NCI-H2171 (cell line): ENCODE measurements around the gene SARNP.
"Not testable (repeated sequence)": the region's sequence is repeated elsewhere in the genome, so short reads cannot be mapped to it uniquely, and the experiment has no call there.

Experiments used
- DNase-seq: peaks from one replicate; lab custom pipeline; 2025; lab: John Stamatoyannopoulos, UW

SARNP gene

DNA sequence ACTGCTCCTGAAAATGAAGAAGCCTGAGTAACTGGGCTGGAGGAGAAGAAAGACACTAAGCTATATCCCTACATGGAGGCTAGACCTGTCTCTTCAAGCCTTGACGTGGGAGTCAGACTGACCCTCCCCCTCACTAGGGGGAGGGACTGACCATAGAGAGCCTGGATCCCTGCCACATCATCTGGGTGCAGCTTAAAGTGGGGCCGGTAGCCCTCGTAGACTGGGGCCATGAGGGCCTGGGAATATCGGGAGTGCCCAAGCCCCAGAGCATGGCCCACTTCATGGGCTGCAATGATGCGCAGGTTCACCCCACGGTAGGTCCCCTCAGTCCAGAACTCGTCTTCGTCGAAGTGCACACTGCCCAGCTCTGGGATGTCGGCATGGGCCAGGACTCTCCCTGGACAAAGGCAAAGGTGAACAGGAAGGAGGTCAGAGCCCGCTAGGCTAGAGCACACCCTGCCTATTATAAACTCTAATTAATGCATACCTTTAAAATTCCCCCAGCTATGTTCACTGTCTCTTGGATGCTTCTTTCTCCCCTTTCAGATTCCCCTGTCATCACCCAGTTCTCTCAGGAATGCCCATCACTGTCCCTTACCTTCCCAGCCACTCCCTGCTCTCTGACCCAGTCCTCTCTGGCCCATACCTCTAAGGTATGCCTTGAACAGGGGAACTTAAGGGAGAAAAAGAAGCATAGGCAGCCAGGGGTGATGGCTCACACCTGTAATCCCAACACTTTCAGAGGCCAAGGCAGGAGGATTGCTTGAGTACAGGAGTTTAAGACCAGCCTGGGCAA lies 22.0 kb upstream of the SARNP start:
- DNase-seq, result no peak

DNA sequence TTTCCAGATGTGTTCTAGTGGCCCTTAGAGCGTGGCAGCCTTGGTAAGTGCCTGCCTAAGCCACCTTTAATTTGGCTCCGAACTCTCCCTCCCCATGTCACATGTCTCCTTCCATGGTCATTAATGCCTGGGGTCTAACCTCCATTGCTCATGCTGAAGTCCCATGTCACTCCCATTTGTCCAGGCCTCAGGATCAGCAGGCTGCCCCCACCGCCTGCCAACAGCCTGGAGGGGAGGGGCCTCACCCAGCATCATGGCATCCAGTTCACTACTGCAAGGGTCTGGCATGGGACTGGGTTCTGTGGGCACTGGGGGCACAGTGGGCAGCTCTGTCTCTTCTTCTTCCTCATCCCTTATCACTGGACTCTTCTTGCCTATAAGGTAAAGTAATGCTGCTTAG lies 20.8 kb upstream of the SARNP start:
- DNase-seq, result no peak

DNA sequence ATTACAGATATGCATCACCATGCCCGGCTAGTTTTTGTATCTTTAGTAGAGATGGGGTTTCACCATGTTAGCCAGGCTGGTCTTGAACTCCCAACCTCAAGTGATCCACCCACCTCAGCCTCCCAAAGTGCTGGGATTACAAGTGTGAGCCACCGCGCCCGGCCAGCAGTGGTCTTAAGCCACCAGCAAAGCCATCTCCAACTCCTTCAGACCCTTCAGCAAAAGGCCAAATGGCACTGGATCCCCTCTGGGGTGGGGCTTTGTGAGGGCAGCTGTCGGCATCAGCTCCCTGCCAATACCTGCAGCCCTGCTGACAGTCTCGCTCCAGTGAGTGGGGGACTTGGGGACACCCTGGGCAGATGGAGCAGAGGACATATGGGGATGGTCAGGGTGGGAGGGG lies 16.9 kb upstream of the SARNP start:
- DNase-seq, result not testable (repeated sequence)

DNA sequence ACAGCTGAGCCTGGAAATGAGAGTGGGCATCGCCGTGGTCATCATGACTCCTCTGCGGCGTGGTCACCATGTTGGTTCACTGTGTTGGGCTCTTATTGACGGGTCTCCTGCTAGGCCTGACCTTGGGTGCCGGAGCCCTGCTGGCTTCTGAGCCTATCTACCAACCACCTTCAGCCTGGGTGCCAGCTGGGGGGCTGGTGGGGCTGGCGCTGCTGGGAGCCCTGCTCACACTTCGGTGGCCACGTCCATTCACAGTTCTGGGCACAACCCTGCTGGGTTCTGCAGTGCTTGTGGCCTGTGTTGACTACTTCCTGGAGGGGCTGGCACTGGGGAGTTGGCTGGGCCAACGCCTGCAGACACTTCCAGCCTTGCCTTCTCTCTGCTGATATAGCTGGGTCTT lies 15.5 kb upstream of the SARNP start:
- no peak for DNase-seq

DNA sequence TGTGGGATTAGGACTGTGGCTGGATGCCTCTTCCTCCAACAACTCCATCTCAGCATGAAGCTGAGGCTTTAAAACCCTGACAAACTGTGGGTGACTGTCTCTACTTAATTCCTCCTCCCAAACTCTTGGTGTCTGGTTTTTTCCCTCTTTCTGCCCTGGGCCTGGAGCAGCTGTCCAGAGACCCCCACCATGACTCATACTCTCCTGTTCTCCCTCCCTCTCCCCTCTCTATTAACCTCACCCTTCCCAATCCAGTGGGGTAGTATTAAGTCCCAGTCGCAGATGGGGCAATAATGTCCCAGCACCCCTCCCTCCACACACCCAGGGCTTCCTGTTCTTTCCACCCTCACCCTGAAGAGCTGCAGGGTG lies 13.9 kb upstream of the SARNP start:
- DNase-seq, result no peak

DNA sequence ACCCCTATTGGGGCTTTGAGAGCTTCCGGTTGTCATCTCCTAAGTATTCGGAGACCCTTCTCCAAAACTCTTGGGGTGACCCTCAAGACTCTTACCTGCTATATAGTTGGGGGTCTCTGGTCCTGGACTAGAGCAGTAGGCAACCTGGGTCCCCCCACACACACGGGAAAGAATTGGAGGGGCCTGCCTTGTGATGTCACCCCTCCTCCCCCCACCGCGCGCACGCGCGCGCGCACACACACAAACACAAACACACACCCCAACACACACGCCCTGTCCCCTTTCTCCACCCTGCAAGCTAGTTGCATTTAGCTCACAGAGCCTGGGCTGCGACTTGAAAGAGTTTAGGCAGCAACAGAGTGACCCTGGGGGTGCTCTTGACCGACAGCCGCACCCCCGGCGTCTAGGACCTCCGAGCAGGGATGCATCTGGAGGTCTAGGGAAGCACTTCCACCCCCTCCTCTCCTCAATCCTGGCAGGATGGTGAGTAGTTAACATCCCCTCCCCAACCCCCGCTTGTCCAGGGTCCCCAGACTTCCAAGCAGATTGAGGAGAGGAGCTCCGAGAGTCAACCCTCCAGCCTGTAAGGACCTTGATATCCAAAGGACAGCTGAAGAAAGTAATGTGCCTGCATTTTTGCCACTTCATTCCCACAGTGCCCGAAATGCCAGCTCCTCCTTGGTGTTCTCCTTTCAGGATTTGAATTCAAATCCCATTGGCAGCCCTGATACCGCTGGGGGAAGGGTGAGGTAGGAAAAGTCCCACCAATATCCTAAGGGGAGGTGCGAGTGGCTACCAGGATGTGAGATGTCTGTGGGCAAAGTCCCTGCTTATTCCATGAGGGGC lies 13.3 kb upstream of the SARNP start:
- DNase-seq, result peak; percentile 53

DNA sequence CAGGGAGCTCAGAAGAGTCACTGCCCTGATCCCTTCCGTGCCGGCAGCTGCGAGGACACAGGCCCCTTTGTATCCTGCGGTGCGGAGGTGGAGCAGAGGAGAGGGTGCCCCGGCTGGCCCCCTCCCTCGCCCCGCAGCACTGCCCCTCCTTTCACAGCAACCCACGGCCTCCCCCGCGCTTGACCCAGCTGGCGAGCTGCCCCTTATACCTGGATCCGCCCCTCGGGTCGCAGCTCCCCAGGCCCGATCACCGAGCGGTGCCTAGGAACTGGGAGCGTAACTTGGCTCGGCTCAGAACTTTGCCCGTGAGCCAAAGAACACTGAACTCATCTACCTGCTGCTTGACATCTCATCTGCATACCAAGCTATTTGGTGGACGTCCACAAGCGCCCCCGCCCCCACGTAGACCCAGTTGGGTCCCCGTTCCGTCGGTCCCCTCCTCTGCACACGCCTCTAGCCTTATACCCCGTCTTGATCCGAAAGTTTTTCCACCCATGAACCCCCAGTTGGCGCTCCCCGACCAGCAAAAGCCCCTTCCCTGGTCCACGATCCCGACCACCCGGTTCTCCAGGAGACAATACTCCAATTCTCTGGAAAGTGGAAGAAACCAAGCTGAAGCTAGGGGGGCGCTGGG lies 12.6 kb upstream of the SARNP start:
- DNase-seq, result peak; percentile 53

DNA sequence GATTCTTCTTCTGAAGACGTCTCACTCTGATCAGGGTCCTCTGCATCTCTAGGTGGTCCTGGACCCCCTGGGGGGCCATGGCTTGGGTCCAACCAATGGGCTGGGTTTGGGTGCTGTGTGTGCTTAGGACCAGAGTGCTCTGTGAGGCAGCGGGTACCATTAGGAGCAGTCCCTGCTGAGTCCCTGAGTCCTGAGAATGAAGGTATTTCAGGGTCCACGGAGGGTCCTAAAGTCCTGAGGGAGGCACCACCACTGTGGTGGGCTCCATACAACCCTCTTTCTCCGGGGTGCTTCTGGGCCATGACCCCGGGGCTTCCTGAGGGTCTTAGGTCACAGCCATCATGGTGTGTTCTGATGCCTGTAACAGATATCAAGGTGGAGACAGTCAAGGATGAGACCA lies 10.8 kb upstream of the SARNP start:
- no peak for DNase-seq

DNA sequence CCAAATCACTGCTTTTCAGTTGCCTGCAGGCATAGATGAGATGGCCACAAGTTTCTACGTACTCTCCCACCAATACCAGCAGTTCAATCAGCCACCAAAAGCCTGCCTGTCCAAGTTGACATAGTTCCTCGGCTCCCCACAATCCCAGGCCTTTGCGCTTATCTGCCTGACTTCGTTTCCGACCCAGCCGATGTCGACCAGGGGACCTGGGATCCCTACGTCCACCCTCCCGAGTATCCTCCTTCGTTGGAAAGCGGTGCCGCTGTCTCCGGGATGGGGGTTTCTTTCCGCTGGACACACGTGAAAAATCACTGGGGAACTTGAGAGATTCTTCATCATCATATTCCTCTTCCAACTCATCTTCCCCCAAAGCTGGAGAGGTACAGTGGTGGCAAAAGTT lies 10.3 kb upstream of the SARNP start:
- DNase-seq, result no peak

DNA sequence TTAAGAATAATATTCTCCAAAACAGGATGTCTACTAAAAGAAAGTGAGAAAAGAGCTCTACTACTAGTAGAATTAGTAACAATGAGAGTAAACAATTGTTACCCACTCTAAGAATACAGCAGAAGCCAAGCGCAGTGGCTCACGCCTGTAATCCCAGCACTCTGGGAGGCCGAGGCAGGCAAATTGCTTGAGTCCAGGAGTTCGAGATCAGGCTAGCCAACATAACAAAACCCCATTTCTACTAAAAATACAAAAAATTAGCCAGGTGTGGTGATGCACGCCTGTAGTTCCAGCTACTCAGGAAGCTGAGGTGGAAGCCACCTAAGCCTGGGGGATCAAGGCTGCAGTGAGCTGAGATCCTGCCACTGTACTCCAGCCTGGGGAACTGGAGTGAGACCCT lies 7.2 kb upstream of the SARNP start:
- DNase-seq, result no peak

DNA sequence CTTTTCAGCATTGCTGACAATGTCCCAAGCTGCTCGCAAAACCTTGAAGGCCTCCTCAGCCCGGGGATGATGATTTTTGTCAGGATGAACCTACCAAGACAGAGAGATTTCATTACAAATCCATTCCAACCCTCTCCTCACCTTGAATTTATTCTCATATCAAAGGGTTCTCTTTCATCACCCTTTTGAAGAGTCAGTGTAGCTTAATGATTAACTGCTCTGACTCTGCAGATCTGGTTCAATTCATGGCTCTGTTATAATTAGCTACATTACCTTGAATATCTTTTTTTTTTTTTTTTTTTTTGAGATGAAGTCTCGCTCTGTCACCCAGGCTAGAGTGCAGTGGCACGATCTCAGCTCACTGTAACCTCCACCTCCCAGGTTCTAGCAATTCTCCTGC lies 5.9 kb upstream of the SARNP start:
- DNase-seq, result no peak

DNA sequence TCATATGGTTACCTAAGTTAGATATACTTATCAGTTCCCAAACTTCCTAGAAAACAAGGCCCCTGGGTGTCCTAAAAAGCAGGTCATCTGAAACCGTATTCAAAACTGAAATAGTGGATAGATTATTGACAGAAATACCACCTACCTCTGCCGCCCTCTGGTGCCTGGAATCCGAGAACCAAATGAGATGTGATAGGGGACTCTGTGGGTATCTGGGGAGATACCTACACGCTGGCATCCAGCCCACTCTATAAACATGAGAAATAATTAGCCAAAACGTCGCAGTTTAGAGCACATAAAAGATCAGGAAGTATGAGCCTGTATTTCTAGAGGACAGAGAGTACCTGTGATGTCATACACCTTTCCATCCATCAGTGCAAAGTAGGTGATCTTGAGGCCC lies 4.7 kb upstream of the SARNP start:
- DNase-seq, result no peak

DNA sequence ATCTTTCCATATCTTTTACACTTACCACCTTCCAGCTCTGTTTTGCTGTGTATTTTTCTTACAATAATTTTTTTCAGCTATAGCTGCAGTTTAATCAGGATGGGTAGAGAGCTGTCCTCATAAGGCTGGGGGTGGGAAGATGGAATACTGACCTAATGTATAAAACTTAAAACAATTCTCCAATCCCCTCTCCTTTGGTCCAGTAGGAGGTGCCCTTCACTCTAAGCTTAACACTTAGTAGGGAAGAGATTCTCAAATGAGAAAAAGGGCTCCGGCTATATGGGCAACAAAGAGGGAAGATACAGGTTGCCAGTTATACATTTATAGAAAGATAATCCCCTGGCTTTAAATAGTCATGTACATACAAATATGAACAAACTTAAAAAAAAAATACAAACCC lies 3.2 kb upstream of the SARNP start:
- no peak for DNase-seq

DNA sequence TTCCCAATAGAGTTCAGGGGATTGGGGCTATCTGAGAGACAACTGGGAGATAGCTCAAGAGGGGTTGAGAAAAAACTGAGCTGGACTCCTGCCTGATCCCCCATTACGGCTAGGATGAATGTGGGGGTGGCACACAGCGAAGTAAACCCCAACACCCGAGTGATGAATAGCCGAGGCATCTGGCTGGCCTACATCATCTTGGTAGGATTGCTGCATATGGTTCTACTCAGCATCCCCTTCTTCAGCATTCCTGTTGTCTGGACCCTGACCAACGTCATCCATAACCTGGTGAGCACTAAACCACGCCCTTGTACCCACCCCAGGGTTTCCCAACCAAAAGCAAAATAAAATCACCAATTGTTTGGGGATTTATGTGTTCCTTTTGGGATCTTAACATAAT lies 1.4 kb upstream of the SARNP start:
- DNase-seq, result no peak

DNA sequence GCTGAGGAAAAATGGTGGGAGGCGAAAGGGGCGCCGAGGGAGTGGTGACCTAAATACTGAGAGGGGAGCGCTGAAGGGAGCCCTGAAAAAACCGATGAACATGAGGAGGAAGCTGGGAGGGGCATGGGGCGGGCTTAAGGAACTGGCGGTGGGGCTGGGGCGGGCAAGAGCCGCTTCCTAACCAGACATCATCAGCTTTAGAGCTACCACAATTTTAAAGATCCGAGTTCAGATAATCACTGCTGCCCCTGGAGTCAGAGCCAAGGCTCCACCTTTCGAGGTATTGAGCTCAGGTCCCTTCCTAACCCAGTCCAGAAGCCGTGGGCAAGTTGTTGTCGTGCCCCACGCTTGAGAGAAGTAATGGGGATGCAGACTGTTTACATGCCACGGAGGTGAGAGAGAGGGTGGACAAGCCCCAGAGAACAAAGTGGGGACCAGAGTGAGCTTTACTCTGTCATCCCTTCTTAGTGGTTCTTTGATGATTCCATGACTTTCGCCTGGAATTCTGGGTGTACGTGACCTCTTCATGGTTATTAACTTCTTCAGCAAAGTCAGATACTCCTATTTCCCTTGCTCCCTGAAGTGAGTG lies 710 bp upstream of the SARNP start:
- peak; percentile 52 for DNase-seq

DNA sequence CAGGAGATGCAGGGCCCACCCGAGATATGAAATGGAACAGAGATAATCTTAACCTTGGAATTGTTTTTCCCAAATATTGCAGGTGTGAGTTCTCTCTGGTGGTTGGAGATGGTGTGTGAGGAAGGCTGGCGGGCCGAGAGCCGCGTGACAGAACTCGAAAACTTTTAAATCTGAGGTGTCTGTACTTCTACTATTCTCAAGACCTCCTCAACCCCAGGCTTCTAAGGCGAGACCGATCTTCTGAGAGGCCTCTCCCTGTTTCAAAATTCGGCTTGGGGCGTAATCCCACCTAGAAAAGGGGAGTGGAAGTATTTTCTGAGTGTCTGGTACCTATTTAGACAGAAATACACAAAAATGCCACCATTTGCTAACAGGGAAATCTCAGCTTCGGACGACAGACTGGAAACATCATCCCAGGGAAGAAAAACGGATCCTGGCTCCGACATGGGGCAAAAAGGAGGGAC lies 611 bp downstream of the SARNP start:
- DNase-seq, result no peak

DNA sequence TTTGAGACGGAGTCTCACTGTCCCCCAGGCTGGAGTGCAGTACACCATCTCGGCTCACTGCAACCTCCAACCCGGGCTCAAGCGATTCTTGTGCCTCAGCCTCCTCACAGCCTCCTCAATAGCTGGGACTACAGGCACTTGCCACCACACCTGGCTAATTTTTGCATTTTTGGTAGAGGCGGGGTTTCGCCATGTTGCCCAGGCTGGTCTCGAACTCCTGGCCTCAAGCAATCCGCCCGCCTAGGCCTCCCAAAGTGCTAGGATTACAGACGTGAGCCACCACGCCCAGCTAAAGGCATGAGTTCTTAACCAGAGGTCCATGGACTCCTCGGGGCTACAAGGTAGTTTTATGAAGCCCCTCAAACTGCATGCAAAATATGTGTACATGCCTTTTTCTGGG lies 2.1 kb downstream of the SARNP start:
- DNase-seq, result no peak

DNA sequence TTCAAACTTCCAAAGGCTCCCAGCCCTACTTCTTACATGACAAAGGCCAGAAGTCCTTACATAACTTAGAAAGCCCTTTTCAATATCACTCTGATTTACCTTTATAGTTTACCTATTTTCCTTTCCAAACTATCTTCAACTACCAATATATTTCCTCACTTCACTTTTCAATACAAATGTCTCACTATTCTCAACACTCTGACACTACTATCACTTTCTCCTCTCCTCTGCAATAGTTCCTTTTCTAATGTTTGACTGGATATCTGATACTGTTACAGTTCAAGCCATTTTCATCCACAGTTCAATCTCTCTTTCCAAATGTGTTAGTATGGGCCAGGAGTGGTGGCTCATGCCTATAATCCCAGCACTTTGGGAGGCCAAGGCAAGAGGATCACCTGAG lies 3.3 kb downstream of the SARNP start:
- DNase-seq, result no peak

DNA sequence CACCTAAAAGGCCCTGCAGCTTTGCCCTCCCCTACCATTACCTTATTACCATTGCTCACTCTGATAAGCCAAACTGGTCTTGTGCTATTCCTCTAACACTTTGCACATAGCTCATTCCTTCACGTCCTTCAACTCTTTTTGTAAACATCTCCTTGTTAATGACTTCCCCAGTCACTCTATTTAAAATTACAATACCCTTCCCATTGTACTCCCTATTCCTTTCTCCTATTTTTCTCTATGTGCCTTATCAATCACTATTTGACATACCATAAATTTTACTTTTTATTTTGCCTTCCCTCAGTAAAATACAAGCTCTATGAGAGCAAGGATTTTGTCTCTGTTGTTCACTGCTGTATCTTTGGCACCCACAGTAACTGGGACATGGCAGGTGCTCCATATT lies 5.4 kb downstream of the SARNP start:
- no peak for DNase-seq

DNA sequence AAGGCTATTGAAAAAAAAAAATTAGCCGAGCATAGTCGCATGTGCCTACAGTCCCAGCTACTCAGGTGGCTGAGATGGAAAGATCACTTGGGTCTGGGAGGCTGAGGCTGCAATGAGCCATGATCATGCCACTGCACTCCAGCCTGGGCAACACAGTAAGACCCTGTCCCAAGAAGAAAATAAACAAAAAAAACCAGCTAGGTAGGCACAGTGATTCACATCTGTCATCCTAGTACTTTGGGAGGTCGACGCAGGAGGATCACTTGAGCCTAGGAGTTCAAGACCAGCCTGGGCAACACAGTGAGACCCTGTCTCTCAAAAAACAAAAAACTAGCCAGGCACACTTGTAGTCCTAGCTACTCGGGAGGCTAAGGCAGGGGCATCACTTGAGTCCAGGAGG lies 8.2 kb downstream of the SARNP start:
- DNase-seq, result no peak

DNA sequence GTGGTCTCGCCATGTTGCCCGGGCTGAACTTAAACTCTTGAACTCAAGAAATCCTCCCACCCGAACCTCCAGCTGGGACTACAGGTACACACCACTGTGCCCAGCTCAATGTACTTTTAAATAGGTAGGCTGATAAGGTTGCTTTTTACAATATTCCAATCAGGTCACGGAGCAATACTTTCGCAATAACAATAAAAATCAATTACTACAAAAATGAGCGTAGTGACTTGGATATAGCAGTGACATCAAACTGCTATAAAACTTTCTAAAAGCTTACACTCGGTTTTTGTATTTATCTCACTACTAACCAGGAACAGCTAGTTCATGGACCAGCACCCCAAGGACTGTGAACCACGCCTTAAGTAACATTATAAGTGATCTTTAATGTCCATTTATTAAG lies 10.5 kb downstream of the SARNP start:
- no peak for DNase-seq

DNA sequence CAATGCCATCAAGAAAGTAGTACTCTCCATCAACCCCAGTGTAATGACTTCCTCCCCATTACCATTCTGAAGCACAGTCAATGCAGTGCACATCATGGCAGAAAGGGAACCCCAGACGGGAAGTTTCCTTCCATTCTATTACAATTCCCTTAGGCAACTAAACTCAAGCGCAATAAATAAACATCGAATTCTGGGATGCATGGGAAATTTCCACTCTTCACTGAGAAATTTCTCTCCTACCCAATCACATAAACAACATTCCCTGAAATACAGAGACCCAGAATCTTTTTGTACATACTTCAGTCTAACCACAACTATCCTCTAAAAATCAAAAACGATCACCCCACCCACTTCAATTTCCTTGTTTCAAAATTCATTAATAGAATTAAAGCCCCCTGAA lies 20.0 kb downstream of the SARNP start:
- no peak for DNase-seq

DNA sequence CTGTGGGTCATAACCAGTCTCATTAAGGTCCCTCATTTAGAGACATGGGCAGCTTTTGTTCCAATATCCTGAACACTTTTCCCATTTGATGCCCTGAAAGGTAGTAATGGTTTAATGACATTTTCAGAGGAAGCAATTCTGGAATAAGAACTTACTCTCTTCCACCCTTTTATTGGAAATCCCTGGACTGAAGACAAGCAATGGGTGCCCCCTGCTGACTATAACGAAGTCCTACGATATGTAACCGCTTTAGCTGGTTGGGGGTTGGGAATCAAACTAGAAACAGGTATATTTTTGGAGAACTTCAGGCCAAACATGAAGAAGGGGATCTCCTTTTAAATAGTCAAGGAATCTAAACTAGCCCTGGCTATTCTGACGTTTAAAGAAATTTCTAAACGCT lies 20.5 kb downstream of the SARNP start:
- peak; percentile 9 for DNase-seq
